ENCODE data around the gene HIPK2.

GRCh38 chr7:139671967-139672366, 105.8 kb downstream of the HIPK2 start:
- TF ChIP-seq, protein P1, sequence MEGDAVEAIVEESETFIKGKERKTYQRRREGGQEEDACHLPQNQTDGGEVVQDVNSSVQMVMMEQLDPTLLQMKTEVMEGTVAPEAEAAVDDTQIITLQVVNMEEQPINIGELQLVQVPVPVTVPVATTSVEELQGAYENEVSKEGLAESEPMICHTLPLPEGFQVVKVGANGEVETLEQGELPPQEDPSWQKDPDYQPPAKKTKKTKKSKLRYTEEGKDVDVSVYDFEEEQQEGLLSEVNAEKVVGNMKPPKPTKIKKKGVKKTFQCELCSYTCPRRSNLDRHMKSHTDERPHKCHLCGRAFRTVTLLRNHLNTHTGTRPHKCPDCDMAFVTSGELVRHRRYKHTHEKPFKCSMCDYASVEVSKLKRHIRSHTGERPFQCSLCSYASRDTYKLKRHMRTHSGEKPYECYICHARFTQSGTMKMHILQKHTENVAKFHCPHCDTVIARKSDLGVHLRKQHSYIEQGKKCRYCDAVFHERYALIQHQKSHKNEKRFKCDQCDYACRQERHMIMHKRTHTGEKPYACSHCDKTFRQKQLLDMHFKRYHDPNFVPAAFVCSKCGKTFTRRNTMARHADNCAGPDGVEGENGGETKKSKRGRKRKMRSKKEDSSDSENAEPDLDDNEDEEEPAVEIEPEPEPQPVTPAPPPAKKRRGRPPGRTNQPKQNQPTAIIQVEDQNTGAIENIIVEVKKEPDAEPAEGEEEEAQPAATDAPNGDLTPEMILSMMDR (IDR thresholded peaks at IDR 0.05; ENCODE audit: extremely low read depth in 1 of 2, insufficient read depth in 1 of 2, low read depth in 1 of 2, low read length in 2 of 2) = no peak
- TF ChIP-seq POLR2A (IDR thresholded peaks at IDR 0.05; ENCODE audit: low read depth, low read length) (no peak), JUN (IDR thresholded peaks at IDR 0.05; ENCODE audit: borderline replicate concordance, insufficient read depth, insufficient read length, low read depth) (no peak)
- TF ChIP-seq, protein P2, sequence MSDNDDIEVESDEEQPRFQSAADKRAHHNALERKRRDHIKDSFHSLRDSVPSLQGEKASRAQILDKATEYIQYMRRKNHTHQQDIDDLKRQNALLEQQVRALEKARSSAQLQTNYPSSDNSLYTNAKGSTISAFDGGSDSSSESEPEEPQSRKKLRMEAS (IDR thresholded peaks at IDR 0.05; ENCODE audit: insufficient read depth, insufficient read length) = no peak

All from endothelial cell of umbilical vein (primary cell).